ENCODE measurements around the gene LZTR1.

The LZTR1 gene

GRCh38 chr22:20951151-20951931 lies 30.8 kb upstream of the LZTR1 start:
- no peak for DNase-seq

GRCh38 chr22:20951932-20952380 lies 30.1 kb upstream of the LZTR1 start:
- DNase-seq, result no peak

- no peak for DNase-seq
These were observed 29.4 kb upstream of the LZTR1 start for GRCh38 chr22:20952544-20953341.

DNA sequence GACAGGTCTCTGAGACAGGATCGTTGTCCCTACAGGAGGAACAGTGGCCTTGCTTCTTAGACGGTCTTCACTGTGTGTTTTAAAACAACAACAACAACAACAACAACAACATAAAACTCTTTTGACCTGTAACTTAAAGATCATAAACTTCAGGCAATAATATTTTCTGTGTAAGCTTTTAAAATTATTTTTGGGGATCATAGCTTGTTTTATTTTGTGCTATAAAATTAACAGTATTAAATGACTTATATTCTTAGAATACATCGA lies 28.8 kb upstream of the LZTR1 start:
- no peak for DNase-seq

GRCh38 chr22:20953668-20954500 lies 28.2 kb upstream of the LZTR1 start:
- peak in 3 of 4 experiments; percentile 28 to 49 (median 36) for DNase-seq

- DNase-seq, result no peak
These were observed 26.5 kb upstream of the LZTR1 start for GRCh38 chr22:20955548-20955947.

GRCh38 chr22:20956258-20957101 lies 25.6 kb upstream of the LZTR1 start:
- DNase-seq, result peak; percentile 18 to 74 (median 42)

GRCh38 chr22:20957102-20957682 lies 24.9 kb upstream of the LZTR1 start:
- DNase-seq, result peak in 3 of 4 experiments; percentile 21 to 79 (median 60)

DNA sequence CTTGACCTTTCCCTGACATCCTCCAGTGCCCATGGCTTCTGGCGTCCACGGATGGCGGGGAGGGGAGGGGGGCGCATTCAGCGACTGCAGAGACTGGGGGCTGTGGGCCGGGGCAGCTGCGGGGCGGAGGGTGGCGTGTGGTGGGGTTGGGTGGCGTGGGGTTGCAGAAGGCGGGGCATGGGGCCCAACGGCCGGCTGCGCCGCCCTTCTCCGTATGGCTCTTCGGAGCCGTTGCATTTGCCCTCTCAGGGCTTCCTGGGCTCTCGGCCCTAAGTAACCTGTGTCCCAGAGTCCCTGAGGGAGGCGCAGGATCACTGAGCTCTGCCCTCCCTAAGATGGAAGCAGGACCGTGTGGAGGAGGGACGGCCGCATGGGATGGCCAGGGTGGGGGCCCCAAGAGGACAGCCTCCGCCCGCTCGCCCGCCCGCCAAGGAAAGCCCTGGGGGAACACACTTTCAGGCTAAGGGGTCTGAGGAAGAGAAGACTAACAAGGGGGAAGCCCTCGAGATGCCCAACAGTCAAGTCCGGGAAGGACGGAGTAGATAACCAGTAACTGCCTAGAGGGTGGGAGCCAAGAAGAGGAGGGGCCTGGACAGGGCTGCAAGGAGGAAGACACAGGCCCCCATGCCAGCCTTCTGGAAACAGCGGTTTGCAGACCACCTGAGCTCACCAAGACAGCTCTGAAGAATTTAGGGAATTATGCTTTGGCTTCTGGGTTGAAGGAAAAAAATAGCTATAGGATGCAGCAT lies 24.2 kb upstream of the LZTR1 start:
- peak; percentile 55 to 81 (median 68) for DNase-seq

DNA sequence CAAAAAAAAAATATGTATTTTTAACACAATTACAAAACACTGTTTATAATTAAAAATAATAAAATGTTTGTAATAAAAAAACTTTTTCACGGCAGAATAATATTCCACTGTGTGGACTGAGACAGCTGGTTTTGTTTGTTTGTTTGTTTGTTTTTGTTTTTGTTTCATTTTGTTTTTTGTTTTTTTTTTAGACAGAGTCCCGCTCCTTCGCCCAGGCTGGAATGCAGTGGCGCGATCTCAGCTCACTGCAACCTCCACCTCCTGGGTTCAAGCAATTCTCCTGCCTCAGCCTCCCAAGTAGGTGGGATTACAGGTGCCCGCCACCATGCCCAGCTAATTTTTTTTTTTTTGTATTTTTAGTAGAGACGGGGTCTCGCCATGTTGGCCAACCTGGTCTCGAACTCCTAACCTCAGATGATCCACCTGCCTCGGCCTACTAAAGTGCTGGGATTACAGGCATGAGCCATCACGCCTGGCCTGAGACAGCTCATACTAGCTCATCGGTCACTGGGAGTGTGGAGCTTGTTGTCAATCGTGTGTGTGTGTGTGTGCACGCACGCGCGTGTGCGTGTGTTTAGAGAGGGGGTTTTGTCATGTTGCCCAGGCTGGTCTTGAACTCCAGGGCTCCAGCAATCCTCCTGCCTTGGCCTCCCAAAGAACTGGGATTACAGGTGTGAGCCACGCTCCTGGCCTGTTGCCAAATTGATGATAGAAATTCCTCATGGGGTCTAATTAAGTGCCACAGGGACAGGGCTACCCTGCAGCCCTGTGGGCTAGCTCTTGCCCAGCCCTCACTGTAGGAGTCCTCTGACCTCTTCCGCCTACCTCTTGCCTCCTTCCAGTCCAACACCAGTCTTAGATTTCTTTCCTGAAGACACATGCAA lies 22.3 kb upstream of the LZTR1 start:
- DNase-seq, result no peak

DNA sequence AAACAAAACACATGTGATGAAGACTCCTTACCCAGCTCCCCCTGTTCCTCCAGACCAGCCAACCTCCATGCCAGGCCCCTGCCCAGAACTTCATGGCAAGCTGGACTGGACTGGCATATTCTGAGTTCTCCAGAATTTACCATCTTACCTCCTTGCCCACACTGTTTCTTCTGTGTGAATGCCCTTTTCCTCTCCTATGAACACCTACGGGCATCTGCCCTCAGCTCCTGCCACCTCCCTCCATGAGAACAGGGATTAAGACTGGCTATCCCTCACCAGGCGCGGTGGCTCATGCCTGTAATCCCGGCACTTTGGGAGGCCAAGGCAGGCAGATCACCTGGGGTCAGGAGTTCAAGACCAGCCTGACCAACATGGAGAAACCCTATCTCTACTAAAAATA lies 21.5 kb upstream of the LZTR1 start:
- no peak for DNase-seq

GRCh38 chr22:20962491-20962945 lies 19.6 kb upstream of the LZTR1 start:
- no peak for DNase-seq

- DNase-seq, result no peak
These were observed 18.7 kb upstream of the LZTR1 start for GRCh38 chr22:20963201-20964052.

GRCh38 chr22:20964090-20964798 lies 17.9 kb upstream of the LZTR1 start:
- DNase-seq, result no peak

DNA sequence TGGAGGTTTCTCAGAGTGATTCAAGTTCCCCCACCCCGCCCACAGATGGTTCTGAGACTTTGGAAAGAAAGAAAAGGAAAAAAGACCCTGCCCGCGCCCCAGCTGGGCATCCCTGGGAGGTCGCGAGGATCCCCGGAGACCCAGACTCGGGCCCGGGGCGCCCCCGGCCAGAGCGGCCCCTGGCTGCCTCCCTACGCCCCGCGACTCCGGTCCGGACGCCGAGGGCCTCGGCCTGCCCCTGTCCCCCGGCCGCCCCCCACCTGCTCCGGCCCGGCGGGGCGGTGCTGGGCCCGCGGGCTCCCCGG lies 17.3 kb upstream of the LZTR1 start:
- no peak for DNase-seq

GRCh38 chr22:20965104-20965887 lies 16.8 kb upstream of the LZTR1 start:
- no peak for DNase-seq
